Retinal pigment epithelial cell (primary cell): Measurements from ENCODE around the gene MET.

Experiments
- DNase-seq: peaks from one replicate; pipeline ENCODE4 v3.0.0-alpha.2; 2010; ENCODE audit warnings: low read depth
- H3K4me3 ChIP-seq: 2 replicates; pipeline ENCODE4 v1.5.1; 2011; ENCODE audit warnings: mild to moderate bottlenecking, low read length, control low read depth, moderate library complexity
- TF ChIP-seq, protein P1 (sequence below): conservative IDR thresholded peaks from 2 replicates; pipeline ENCODE4 v1.5.1; 2011; ENCODE audit warnings: low read depth, low read length, control low read depth, inconsistent platforms

Gene MET

DNA sequence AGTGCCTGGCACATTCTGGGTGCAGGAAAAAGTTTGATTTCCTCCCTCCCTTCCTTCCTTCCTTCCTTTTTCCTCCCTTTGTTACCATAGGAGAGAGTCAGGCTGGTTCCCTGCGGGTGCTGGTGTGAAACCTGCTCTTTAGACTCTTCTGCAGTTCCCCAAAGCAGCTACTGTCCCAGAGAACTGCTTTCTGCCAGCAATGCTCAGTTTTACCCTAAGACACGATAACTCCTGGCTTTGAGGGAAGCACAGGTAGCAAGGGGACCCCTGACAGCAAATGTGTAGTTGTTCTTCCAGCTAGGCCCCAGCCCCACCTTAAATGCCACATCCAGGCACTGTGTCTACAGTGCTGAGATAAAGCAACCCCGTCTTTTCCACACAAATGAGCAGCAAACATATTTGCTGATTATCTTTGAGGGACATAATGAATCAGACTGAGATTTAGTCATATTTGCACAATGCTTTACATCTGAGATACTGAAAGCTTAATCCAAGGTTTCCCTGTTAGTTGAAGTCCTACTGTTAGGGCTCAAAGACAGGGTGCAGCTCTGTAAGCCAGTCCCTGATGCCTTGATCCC lies 55.5 kb downstream of the MET start:
- H3K4me3 ChIP-seq, result no peak overlapping the region
- TF ChIP-seq, protein P1, sequence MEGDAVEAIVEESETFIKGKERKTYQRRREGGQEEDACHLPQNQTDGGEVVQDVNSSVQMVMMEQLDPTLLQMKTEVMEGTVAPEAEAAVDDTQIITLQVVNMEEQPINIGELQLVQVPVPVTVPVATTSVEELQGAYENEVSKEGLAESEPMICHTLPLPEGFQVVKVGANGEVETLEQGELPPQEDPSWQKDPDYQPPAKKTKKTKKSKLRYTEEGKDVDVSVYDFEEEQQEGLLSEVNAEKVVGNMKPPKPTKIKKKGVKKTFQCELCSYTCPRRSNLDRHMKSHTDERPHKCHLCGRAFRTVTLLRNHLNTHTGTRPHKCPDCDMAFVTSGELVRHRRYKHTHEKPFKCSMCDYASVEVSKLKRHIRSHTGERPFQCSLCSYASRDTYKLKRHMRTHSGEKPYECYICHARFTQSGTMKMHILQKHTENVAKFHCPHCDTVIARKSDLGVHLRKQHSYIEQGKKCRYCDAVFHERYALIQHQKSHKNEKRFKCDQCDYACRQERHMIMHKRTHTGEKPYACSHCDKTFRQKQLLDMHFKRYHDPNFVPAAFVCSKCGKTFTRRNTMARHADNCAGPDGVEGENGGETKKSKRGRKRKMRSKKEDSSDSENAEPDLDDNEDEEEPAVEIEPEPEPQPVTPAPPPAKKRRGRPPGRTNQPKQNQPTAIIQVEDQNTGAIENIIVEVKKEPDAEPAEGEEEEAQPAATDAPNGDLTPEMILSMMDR, result no peak
- no peak for DNase-seq

DNA sequence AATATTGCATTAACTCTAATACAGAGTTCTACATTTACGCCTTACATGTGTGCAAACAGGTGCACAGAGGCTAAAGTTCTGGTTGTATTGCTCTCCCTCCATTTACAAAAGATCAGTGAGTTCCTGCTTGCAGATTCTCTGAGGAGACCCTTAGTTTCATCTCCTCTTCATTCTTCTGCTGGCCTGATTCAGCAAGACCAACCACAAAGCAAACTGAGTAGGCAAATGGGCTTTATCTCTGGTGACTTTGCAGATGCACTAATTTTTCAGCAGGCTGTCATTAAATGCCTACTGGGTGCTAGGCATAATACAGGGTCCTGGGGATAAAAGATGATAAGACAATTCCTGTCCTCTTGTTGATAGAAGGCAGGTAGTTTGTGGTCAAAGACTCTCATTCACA lies 56.4 kb downstream of the MET start:
- TF ChIP-seq, protein P1, result no peak
- DNase-seq, result no peak
- no peak overlapping the region for H3K4me3 ChIP-seq

DNA sequence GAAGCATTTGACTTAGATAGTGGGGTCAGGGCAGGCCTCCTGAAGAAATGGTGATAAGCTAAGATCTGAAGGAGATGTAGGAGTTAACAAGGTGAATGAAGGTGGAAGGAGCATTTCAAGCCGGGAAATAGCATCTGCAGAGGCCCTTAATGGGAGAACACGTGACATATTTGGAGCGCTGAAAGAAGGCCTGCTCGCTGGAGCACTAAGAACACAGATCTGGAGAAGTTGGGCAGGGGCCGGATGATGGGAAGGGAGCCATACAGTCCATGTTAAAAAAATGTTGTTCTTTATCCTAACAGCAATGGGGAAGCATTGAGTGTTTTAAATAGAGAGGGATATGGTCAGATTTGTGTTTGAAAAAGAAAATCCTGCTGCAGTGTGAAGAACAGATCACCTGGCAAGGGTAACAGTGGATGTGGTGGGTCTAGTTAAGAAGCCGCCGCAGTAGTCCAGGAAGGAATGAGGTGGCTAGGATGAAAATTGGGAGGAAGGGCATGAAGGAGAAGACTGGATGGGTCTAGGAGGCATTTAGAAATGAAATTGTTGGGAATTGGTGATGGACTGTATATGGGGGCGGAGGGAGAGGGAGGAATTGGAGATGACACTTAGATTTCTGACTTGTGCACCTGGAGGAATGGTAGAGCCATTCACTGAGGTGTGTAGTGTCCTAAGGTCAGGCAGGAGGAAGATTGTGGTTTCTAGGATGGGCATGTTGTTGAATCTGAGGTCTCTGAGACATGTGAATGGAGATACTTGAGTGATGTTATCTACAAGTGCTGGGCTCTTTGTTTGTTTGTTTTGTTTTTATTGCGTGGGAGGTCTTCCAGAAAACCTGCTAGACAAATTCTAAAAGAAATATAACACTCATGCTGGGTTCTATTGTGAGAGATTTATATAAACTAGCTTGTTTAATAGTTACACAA lies 58.4 kb downstream of the MET start:
- DNase-seq, result no peak
- TF ChIP-seq, protein P1, result no peak
- H3K4me3 ChIP-seq, result no peak overlapping the region

DNA sequence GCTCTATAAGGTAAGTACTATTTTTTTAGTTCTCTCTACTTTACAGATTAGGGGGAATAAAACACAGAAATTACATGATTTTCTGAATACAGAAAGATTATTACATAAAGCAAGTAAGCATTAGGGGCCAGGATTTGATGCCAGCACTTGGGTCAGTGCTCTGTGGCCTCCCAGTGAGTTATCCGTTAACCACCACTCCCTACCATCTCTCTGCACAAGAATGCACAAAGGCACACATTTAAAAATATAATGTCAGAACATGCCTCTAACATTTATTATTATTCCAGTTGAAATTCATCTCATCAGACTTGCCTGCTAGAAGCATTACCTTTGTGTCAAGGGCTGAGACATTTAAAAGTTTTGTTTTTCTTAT lies 59.0 kb downstream of the MET start:
- no peak for DNase-seq
- no peak overlapping the region for H3K4me3 ChIP-seq
- TF ChIP-seq, protein P1, result no peak

DNA sequence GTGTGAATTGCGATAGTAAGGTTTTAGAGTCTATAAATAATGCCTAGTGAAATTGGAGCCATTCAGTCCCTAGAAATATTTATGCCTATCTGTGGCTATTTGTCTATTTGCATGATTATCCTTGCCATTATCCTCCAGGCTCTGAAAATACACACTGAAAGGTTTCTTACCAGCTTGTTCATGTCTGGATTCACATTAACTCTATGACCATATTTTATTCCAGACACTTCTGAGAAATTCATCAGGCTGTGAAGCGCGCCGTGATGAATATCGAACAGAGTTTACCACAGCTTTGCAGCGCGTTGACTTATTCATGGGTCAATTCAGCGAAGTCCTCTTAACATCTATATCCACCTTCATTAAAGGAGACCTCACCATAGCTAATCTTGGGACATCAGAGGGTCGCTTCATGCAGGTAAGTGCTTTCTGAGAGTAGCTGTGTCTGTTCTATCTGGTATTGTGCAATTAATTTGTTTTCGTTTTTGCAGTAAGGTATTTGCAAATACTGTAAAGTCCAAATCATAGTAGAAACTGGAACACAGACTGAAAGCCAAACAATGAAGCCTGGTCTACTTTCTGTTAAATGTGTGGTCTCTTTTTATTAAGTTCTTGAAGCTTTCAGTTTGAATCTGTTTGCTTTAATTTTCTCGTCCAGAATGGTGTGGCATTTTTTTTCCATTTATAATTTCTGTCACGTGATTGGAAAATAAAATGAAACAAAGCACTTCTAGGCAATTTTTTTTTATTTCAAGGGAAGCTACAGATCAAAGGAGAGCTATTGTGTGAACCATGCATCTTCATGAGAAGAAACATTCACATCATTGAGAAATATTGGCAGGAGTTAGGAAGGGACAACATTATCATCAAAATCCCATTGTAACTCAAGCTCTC lies 59.7 kb downstream of the MET start:
- no peak for DNase-seq
- no peak overlapping the region for H3K4me3 ChIP-seq
- TF ChIP-seq, protein P1, result no peak

DNA sequence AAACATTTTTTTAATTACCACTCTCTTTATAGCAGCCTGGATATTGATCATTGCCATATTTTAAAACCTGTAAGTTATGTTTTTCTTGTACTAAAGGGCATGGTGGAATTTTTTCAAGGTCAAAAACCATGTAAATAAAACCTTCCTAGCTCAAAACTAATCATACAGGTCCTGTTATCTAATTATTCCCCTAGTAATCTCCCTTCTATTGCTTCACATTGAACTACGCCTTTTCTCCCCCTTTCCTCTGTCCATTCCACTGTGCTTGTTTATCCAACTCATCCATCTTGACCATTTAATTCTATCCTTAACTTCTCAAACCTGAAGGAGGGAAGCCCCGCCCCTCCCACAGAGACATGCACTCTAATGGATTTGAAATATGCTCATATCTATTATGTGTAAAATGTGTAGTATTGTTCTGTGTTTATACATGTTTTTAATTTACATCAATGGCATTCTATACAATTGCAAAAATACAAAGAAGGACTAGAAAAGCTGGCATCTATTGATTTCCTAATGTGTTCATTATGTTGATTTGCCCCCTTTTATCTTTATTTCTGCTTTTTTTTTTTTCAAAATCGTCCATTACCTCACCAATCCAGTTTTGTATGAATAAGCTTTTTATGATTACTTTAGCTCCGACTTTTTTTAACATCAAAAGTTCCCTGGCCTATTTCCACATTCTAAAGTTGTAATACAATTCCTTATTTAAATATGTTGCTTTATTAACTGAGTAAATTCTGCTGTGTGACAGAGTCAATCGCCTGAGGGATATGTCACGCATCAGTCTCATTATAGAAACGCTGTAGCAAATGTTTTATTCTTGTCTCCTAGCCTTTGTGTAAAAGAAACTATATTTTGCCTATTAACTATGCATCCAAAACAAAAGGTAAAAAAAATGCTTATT lies 61.0 kb downstream of the MET start:
- no peak overlapping the region for H3K4me3 ChIP-seq
- DNase-seq, result no peak
- TF ChIP-seq, protein P1, result no peak
